Brain microvascular endothelial cell (primary cell): ENCODE measurements around the gene SF1.

ENCODE experiments used
- DNase-seq: peaks from one replicate; pipeline ENCODE4 v3.0.0-alpha.2; 2020
- H3K27ac ChIP-seq: fragments of 250-450 bp; sonication (Bioruptor Pico); 2 replicates; pipeline ENCODE4 v1.5.1; 2020; ENCODE audit warnings: mild to moderate bottlenecking, moderate library complexity
- H3K27me3 ChIP-seq: fragments of 250-450 bp; sonication (Bioruptor Pico); replicated peaks from 2 replicates; pipeline ENCODE4 v1.5.1; 2020; ENCODE audit warnings: mild to moderate bottlenecking
- H3K36me3 ChIP-seq: fragments of 250-450 bp; sonication (Bioruptor Pico); replicated peaks from 2 replicates; pipeline ENCODE4 v1.5.1; 2020; ENCODE audit warnings: mild to moderate bottlenecking
- H3K4me3 ChIP-seq: 2 replicates; pipeline ENCODE4 v1.5.1; 2011; ENCODE audit warnings: low read depth, mild to moderate bottlenecking, control low read depth, low read length, moderate library complexity
- in situ Hi-C: cut with HindIII; loops from 2 replicates; pipeline ENCODE4 v1.10.0; 2017; ENCODE audit warnings: low sequenced_read_pairs, low pct_ligation_motif_present
- TF ChIP-seq, protein P1 (sequence below): IDR thresholded peaks from 2 replicates; pipeline ENCODE4 v1.5.1; 2011; ENCODE audit warnings: low read depth, mild to moderate bottlenecking, moderate library complexity, low read length, control low read depth, inconsistent platforms; ENCODE audit errors: missing control alignments

Gene SF1

DNA sequence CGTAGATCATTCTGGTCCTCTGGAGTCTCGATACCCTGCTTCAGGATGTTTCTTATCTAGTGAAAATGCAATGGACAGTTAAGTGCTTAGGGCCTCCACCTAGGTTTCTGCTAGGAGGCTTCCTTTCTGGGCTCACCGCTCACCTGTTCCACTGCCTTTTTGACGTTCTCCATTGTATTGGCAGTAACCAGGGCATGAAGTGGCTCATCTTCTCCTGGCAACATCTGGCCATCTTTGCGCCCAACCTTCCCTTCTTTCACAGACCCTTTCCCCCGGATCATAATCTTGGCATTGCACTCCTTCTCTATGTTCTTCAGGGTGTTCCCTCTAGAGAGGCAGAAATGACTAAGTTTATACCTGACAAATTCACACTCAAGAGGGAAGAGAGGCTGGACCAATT, 9.1 kb downstream of the SF1 start:
- Histone ChIP-seq H3K4me3 (no peak overlapping the region), H3K27me3 (no peaks in the 10 kb centered on the region), H3K36me3 (peaks cover 92% of the 10 kb centered on the region), H3K27ac (no peak overlapping the region)
- TF ChIP-seq, protein P1, sequence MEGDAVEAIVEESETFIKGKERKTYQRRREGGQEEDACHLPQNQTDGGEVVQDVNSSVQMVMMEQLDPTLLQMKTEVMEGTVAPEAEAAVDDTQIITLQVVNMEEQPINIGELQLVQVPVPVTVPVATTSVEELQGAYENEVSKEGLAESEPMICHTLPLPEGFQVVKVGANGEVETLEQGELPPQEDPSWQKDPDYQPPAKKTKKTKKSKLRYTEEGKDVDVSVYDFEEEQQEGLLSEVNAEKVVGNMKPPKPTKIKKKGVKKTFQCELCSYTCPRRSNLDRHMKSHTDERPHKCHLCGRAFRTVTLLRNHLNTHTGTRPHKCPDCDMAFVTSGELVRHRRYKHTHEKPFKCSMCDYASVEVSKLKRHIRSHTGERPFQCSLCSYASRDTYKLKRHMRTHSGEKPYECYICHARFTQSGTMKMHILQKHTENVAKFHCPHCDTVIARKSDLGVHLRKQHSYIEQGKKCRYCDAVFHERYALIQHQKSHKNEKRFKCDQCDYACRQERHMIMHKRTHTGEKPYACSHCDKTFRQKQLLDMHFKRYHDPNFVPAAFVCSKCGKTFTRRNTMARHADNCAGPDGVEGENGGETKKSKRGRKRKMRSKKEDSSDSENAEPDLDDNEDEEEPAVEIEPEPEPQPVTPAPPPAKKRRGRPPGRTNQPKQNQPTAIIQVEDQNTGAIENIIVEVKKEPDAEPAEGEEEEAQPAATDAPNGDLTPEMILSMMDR: no peak
- no peak for DNase-seq
- in situ Hi-C loops: no loop called here

DNA sequence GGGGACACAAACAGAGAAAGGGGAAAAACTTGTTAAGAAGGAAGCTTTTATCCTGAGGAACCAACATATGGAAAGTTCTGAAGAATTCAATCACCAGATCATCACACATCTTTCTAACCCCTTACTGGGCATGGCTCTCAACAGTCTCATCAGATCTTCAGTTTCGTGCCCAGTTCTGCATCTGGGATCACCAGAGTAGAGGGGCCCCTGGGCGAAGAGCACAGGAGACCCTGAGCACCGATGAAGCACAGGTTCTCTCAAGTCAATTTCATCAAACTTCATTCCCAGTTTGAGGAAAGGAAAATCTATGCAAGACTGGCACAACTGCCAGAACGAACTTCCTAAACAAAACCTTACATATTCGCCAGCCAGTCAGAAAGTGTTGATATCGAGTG, 10.0 kb downstream of the SF1 start:
- TF ChIP-seq, protein P1: no peak
- Histone ChIP-seq H3K36me3 (peaks cover 93% of the 10 kb centered on the region), H3K27me3 (no peaks in the 10 kb centered on the region), H3K27ac (no peak overlapping the region), H3K4me3 (no peak overlapping the region)
- in situ Hi-C loops: no loop called here
- DNase-seq: no peak

DNA sequence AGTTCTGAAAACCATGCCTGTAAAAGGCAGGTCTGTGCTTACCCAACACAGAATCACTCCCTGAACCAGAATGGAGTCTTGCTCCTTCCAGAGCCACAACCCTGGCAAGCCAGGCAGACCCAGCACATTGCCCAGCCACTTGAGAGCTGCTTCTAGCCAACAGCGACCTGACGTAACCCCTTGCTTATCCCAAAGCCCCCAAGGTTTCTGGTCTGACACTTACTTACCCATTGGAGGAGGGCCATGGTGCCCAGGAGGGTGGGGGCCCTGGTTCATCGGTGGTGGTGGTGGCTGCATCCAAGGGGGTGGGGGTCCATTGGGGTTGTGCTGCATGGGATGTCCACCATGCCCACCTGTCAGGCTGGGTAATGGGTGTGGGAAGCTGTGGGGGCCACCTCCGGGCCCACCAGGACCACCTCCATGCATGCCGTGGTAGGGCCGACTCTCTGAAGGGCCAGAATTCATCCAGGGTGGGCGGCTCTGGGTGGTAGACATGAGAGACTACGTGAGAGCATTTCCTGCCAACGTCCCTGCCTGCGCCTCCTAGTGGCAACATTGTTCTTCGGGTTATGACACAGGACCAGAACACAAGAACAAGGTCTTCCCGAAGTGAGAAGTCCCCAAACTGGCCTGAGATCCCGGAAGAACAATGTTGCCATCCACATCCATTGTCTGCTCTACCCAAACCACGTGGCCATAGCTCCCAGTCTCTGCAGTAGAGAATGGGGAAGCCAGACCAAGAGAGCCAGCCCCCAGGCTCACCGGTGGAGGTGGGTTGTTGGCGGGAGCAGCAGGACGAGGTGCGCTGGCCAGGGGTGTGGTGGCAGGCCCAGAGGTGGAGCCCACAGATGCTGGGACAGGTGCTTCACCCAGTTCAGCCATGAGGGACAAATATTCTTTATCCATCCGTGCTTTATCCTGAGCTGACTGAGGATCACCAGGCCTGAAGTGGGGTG, 10.7 kb downstream of the SF1 start:
- in situ Hi-C loops: no loop called here
- H3K4me3 ChIP-seq: no peak overlapping the region
- no peak overlapping the region for H3K27ac ChIP-seq

DNA sequence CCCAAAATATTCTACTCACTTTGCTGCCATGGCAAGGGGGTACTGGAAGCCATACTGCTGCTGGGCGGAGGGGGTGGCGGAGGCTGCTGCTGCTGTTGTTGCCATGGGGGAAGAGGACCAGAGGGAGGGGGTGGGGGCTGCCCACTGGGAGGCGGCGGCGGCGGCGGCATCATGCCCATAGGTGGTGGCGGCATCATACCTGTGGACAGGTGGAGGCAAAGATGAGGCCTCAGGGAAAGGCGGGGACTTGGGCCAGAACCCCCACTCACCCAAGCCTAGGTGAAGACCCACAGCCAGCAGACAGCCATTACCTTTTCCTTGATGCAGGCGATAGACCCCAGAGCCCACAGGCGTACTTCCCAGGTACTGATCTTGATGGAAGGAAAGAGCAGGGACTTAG, 11.5 kb downstream of the SF1 start:
- H3K27ac ChIP-seq: no peak overlapping the region
- in situ Hi-C loops: no loop called here
- DNase-seq: no peak
- no peaks in the 10 kb centered on the region for H3K27me3 ChIP-seq
- TF ChIP-seq, protein P1: no peak
- H3K4me3 ChIP-seq: no peak overlapping the region
- peaks cover 92% of the 10 kb centered on the region for H3K36me3 ChIP-seq

More for the DNA sequence above, 10.7 kb downstream of the SF1 start:
- Histone ChIP-seq H3K27me3 (no peaks in the 10 kb centered on the region), H3K36me3 (peaks cover 92% of the 10 kb centered on the region)
- TF ChIP-seq, protein P1: peak; percentile 88
- peak; percentile 63 for DNase-seq

DNA sequence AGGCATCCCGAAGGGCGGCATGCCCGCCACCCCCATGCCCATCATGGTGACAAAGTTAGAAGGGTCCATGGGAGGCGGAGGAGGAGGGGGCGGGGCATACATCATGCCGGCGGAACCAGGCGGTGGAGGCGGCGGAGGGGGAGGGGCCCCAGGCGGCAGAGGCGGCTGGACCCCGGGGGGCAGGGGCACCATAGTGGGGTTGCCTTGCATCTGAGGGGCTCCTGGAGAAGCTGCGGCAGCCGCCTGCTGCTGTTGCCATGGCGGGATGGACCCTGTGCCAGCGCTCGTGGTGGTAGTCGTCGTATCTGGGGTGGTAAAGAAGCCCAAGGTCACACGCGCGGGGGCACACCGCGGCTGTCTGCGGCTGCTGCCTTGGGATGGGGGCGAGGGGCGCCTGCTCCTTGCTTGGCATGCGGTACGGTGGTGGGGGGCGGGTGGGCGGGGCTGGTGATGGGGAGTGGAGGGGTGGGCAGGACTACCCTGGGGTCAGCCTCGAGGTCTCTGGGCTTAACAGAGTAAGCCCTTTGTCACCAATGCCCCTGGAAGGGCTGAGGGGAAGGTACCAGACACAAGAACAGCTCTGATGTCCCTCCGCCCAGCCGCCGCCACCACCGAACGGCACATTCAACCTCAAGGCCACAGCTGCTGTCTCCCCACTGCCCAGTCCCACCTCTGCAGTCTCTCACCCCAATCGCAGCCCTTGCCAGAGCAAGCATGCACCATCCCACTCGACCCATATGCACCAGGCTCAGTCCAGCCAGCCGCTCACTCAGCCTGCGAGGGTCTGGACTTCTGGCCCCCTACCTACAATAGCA, 12.3 kb downstream of the SF1 start:
- TF ChIP-seq, protein P1: no peak
- Histone ChIP-seq H3K4me3 (no peak overlapping the region), H3K27ac (no peak overlapping the region), H3K27me3 (no peaks in the 10 kb centered on the region), H3K36me3 (peaks cover 87% of the 10 kb centered on the region)
- in situ Hi-C loops: no loop called here
- no peak for DNase-seq
